Measurements from ENCODE around the gene KRTAP5-7. TPM values are rescaled to one million over a fixed set of nuclear protein-coding genes. Genes with fewer than 3 reads are reported as not detected.

KRTAP5-7 gene
- total and polyA plus RNA-seq, 2 of the 8 experiments (the other 6 are each of a cell fraction or from before 2014, with no cell fraction given) = not detected

DNA sequence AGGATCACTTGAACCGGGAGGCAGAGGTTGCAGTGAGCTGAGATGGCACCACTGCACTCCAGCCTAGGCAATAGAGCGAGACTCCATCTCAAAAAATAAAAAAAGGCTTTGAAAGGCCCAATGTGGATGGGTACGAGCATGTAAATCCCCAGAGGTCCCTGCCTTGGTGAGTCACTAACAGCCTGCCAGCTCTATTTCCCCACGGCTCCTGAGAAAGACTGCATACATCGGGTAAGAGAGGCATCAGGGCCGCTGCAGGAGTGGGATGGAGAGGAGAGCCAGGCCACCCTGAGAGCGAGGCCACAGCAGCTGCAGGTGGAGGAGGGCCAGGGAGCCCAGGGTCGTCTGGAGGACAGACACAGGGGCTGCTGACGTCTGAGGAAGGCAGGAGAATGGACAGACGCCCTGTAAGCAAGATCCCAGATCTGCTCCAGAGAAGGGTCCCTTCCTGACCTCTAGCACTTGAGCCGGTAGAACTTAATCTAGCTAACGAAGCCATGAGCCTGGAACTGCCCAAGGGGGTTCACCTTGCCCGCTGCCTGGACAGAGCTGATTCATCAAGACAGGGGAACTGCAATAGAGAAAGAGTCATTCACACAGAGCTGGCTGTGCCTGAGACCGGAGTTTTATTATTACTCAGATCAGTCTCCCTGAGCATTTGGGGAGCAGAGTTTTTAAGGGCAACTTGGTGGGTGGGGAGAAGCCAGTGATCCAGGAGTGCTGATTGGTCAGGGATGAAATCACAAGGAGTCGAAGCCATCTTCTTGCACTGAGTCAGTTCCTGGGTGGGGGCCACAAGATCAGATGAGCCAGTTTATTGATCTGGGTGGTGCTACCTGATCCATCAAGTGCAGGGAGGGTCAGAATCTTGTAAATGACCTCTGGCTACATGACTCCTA lies 16.1 kb downstream of the KRTAP5-7 start (continued):
- TF ChIP-seq, protein P1, sequence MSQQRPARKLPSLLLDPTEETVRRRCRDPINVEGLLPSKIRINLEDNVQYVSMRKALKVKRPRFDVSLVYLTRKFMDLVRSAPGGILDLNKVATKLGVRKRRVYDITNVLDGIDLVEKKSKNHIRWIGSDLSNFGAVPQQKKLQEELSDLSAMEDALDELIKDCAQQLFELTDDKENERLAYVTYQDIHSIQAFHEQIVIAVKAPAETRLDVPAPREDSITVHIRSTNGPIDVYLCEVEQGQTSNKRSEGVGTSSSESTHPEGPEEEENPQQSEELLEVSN (IDR thresholded peaks at IDR 0.05) = no peak
- TF ChIP-seq GTF2F1 (IDR thresholded peaks at IDR 0.05; ENCODE audit: borderline replicate concordance, low read depth, low read length) = no peak
